Measurements from ENCODE around the gene ISYNA1.

Gene ISYNA1

DNA sequence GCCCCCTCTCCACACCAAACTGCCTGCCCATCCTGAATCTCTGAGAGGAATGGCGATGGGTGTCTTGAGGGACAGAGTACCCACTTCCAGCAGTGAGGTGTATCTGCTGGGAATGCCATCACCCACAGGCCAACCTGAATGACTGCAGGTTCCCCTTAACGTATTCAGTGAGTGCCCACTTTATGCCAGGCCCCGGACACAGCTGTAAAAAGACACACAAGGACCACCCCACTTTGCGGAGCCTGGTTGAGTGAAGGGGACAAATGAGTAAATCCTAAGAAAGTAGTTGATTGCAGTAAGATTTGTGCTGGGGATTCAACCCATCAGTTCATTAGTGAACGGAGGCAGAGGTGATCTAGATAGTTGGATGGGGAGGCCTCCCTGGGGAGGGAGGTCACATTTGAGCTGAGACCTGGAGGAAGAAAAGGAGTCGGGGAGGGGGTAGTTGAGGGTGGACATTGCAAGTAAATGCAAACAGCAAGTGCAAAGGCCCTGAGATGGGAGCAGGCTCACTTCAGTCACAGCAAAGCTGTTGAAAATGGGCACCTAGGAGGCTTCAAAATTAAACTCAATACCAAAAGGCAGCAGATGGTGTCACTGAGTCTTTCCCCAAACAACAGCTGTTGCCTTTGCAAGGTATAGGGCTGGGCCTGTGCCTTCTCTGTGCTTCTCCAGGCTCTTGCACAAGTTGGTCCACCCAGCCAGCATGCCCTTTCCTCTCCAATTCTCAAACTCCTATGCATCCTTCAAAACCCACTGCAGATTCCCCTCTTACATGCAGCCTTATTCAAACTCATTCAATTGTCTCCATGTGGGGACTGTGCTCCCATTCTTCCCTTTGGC is 47.6 kb downstream of the ISYNA1 start:
- DNase-seq = no peak

DNA sequence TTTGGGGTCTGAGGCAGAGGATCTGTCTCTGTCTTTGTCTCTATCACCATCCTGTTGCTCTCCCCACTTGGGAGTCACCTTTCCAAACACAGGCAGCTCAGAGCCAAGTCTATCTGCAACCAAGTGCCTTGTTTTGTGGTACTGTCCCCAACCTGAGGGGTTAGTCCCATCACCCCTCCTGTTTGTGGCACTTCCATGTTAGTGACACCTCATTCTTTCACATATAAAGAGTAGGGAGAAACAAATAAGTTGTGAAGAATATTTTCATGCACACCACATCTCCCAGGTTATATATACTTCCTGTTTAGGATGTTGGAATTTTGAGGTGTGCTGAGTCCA is 48.2 kb downstream of the ISYNA1 start:
- DNase-seq = no peak

DNA sequence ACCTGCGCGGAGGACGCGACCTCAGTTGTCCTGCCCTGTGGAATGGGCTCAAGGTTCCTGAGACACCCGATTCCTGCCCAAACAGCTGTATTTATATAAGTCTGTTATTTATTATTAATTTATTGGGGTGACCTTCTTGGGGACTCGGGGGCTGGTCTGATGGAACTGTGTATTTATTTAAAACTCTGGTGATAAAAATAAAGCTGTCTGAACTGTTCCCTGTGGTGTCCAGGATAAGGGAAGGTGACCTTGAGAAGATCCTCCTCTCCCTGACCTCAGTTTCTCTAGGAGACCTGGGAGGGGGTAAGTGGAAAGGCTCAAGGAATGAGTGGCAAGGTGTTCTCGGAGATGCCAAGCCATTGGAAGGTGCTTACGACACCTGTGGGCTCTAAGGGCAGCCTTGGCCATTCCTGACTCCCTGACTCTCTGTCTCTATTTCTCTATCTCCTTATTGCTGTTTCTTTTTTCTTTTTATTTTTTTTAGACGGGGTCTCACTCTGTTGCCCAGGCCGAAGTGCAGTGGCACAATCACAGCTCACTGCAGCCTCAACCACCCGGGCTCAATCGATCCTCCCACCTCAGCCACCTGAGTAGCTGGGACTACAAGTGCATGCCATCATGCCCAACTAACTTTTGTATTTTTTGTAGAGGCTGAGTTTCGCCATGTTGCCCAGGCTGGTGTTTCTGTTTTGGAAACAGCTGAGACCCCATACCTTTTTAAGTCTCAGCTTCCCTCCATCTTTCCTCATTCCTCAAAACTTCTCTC is 48.8 kb downstream of the ISYNA1 start:
- no peak for DNase-seq

DNA sequence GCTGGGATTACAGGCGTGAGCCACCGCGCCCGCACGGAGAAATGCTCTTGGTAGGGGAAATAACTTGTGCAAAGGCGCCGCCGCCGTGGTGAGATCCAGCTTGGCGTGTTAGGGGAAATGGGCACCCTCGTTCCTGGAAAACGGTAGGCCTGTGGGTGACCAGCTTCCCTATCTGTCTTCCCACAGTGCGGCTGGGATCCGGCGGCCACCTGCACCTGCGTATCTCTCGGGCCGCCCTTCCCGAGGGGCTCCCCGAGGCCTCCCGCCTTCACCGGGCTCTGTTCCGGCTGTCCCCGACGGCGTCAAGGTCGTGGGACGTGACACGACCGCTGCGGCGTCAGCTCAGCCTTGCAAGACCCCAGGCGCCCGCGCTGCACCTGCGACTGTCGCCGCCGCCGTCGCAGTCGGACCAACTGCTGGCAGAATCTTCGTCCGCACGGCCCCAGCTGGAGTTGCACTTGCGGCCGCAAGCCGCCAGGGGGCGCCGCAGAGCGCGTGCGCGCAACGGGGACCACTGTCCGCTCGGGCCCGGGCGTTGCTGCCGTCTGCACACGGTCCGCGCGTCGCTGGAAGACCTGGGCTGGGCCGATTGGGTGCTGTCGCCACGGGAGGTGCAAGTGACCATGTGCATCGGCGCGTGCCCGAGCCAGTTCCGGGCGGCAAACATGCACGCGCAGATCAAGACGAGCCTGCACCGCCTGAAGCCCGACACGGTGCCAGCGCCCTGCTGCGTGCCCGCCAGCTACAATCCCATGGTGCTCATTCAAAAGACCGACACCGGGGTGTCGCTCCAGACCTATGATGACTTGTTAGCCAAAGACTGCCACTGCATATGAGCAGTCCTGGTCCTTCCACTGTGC is 49.6 kb downstream of the ISYNA1 start:
- DNase-seq = peak; percentile 82 to 85

DNA sequence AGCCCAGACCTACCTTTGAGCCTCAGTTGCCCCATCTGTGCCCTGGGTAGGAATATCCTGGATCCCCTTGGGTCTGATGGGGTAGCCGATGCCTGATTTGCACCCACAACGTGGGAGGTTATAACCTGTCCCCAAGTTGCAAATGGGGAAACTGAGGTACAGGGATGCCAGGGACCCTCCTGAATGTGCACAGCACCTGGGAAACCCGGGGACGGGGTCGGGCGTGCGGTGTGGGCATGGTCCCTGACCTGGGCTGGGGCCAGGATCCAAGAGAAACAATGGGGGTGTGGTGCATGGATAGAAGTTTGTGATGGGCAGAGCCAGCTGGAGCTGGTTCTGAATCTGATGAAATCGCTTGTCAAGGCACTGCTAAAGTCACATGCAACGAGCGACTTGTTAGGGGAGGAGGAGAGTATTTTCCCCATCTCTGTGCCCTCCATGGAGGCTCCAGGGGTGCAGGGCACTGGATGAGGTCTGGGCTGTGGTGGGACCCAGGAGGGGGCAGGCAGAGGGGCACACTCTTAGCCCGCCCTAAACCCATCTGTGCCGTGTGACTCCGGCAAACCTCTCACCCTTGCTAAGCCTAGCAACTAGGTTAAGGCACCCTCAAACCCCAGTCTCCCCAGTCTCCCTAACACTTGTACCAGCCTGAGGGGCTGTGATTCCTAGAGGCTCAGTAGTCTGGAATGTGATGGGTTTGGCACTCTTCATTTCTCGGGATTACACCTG is 51.2 kb downstream of the ISYNA1 start:
- no peak for DNase-seq

DNA sequence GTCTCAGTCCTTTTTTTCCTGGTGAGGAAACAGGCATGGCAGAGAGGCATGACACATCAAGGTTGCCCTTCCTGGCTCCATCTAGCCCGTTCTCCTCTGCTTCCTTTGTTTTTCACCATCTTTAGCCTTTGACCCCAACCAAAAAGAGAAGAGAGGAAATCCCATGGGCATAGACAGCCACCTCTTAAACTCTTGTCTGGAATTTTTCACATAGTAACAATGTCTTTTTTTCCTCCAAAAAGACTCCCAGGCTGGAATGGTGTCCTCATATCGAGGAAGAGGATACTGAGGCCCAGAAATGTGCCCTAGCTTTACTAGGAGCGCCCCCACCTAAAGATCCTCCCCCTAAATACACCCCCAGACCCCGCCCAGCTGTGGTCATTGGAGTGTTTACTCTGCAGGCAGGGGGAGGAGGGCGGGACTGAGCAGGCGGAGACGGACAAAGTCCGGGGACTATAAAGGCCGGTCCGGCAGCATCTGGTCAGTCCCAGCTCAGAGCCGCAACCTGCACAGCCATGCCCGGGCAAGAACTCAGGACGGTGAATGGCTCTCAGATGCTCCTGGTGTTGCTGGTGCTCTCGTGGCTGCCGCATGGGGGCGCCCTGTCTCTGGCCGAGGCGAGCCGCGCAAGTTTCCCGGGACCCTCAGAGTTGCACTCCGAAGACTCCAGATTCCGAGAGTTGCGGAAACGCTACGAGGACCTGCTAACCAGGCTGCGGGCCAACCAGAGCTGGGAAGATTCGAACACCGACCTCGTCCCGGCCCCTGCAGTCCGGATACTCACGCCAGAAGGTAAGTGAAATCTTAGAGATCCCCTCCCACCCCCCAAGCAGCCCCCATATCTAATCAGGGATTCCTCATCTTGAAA is 52.0 kb downstream of the ISYNA1 start, which contains the start of gene GDF15:
Gene GDF15 (plus strand): TSS at position 484 of the 868 bp plus-strand sequence. CDS start 32 bp downstream, at position 516.
- DNase-seq = peak; percentile 36 to 46

DNA sequence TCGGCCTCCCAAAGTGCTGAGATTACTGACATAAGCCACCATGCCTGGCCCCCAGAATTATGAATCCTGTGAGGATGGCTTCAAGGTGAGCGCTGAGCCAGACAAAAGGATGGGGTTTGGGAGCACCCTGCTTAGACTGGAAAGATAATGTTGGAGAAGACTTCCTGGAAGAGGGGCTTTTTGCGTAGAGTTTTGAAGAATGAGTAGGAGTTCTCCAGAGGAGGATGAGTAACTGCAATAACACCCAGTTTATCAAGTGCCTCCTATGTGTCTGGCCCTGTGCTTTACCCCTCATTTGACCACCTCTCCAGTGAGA is 52.6 kb downstream of the ISYNA1 start:
- DNase-seq = no peak

DNA sequence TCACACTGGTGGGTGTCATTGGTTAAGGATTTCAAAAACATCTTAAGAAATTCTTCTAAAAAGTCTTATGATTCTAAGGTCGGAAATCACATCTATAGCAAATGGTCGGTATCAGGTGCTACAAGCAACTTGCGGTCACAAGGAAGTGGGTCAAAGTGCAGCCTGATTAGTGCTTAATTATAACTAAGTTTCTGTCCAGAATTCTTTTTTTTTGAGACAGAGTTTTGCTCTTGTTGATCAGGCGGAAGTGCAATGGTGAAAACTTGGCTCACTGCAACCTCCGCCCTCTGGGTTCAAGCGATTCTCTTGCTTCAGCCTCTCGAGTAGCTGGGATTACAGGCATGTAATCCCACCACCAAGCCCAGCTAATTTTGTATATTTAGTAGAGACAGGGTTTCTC is 53.2 kb downstream of the ISYNA1 start:
- DNase-seq = no peak
